ENCODE data around the gene DDX24.
A peak's percentile ranks its signal among the peaks of the same experiment; 100 is the strongest.

Gene DDX24

DNA sequence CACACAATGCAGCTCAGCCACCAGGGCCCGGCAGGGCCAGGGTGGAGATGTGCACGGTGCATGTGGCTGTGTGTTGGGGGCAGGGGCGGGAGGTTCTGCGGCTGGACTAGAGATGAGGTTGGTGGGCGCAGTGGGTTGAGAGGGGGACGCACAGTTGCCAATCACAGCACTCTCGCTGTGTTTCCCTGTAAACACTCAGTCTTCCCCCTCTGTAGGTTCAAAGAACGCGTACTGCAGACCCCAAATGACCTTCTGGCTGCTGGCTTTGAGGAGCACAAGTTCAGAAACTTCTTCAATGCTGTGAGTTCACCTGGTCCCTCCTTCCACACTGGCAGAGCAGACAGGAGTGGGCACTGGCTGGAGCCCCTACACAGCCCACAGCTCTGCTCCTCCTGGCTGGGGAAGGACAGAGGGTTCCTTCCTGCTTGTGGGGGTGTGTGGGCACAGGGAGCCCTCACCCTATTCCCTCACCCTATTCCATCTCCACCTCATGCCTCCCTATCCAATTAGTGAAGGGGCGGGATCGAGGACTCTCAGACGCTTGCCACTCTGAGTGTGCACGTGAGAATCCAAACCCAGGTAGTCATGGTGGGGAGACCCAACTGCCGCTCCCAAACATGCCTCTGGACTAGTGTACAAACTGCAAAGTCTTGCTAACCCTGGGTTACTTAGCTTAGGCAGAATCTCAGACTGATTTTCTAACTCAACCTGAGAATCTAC, 37.1 kb downstream of the DDX24 start:
- no peak for DNase-seq (ENCODE audit: low spot score in 2 of 2)
- peak overlapping the region; percentile 6 for H3K27ac Mint-ChIP-seq

GRCh38 chr14:94043111-94043755, 37.8 kb downstream of the DDX24 start:
- H3K36me3 Mint-ChIP-seq = peaks cover 10% of the 10 kb centered on the region
- peaks cover 2% of the 10 kb centered on the region for H3K4me1 Mint-ChIP-seq
- DNase-seq (ENCODE audit: low spot score in 2 of 2) = no peak
- no peaks in the 10 kb centered on the region for H3K27me3 Mint-ChIP-seq
- no peaks in the 10 kb centered on the region for H3K9me3 Mint-ChIP-seq
- H3K4me3 Mint-ChIP-seq = no peak overlapping the region
- no peak overlapping the region for H3K27ac Mint-ChIP-seq
- ATAC-seq (ENCODE audit: low read depth) = no peak

More for the DNA sequence above, 37.1 kb downstream of the DDX24 start:
- Mint-ChIP-seq H3K9me3 (no peaks in the 10 kb centered on the region), H3K27me3 (no peaks in the 10 kb centered on the region), H3K4me1 (peaks cover 2% of the 10 kb centered on the region), H3K36me3 (peaks cover 10% of the 10 kb centered on the region), H3K4me3 (no peak overlapping the region)
- peak; percentile 14 for ATAC-seq (ENCODE audit: low read depth)

GRCh38 chr14:94042433-94043091, 38.4 kb downstream of the DDX24 start:
- H3K27ac Mint-ChIP-seq = peak overlapping the region; percentile 15
- DNase-seq (ENCODE audit: low spot score in 2 of 2) = no peak
- no peak for ATAC-seq (ENCODE audit: low read depth)
- no peaks in the 10 kb centered on the region for H3K27me3 Mint-ChIP-seq
- no peaks in the 10 kb centered on the region for H3K9me3 Mint-ChIP-seq
- peaks cover 2% of the 10 kb centered on the region for H3K4me1 Mint-ChIP-seq
- no peak overlapping the region for H3K4me3 Mint-ChIP-seq
- peaks cover 5% of the 10 kb centered on the region for H3K36me3 Mint-ChIP-seq

- peak; percentile 7 for ATAC-seq (ENCODE audit: low read depth)
- H3K4me3 Mint-ChIP-seq = no peak overlapping the region
Measured at GRCh38 chr14:94041551-94042346, 39.3 kb downstream of the DDX24 start.

GRCh38 chr14:94040796-94041195, 40.2 kb downstream of the DDX24 start:
- H3K27me3 Mint-ChIP-seq = peaks cover 3% of the 10 kb centered on the region
- no peaks in the 10 kb centered on the region for H3K9me3 Mint-ChIP-seq
- H3K4me1 Mint-ChIP-seq = peaks cover 5% of the 10 kb centered on the region
- ATAC-seq (ENCODE audit: low read depth) = no peak
- no peak overlapping the region for H3K4me3 Mint-ChIP-seq
- H3K27ac Mint-ChIP-seq = no peak overlapping the region
- peaks cover 5% of the 10 kb centered on the region for H3K36me3 Mint-ChIP-seq
- DNase-seq (ENCODE audit: low spot score in 2 of 2) = no peak

More at GRCh38 chr14:94041551-94042346, 39.3 kb downstream of the DDX24 start:
- no peak for DNase-seq (ENCODE audit: low spot score in 2 of 2)
- peaks cover under 1% of the 10 kb centered on the region for H3K27me3 Mint-ChIP-seq
- H3K36me3 Mint-ChIP-seq = peaks cover 5% of the 10 kb centered on the region
- H3K27ac Mint-ChIP-seq = peak overlapping the region; percentile 15
- no peaks in the 10 kb centered on the region for H3K9me3 Mint-ChIP-seq
- peaks cover 3% of the 10 kb centered on the region for H3K4me1 Mint-ChIP-seq

- ATAC-seq (ENCODE audit: low read depth) (no peak), DNase-seq (ENCODE audit: low spot score in 2 of 2) (no peak)
- Mint-ChIP-seq H3K27me3 (peaks cover 3% of the 10 kb centered on the region), H3K36me3 (peaks cover 3% of the 10 kb centered on the region), H3K4me1 (peaks cover 5% of the 10 kb centered on the region), H3K27ac (no peak overlapping the region), H3K9me3 (no peaks in the 10 kb centered on the region), H3K4me3 (no peak overlapping the region)
Measured at GRCh38 chr14:94040247-94040646, 40.8 kb downstream of the DDX24 start.

DNA sequence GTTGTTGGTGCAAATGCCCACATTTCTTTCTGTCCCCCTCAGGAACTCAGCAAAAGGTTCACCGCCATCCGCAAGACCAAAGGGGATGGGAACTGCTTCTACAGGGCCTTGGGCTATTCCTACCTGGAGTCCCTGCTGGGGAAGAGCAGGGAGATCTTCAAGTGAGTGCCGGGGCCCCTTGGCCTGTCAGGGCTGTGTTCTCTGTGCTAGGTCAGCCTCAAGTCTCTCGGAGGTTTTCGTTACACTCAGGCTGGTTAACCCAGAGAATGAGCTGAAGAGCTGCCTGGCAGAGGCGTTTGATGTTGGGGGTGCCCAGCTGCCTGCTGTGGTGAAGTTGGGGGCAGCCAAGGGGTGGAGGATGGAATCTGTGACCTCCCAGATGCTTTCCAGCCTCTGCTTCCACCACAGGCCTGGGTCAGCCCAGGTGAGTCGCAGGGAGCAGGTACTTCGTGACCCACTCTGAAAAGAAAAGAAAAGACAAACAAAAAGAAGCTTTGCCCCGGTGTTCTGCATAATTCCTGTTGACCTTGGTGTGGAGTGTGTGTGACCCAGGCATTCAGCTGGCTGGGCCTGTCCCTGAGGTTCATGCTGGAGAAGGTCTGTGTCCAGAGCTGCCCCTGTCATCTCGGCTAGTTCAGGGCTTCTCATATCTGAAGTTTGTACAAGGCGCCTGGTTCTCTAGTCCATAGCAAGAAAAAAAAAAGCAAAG, 41.9 kb downstream of the DDX24 start:
- no peak for DNase-seq (ENCODE audit: low spot score in 2 of 2)
- no peaks in the 10 kb centered on the region for H3K36me3 Mint-ChIP-seq
- no peak overlapping the region for H3K4me3 Mint-ChIP-seq
- H3K9me3 Mint-ChIP-seq = no peaks in the 10 kb centered on the region
- H3K27me3 Mint-ChIP-seq = peaks cover 3% of the 10 kb centered on the region
- H3K4me1 Mint-ChIP-seq = peaks cover 5% of the 10 kb centered on the region
- ATAC-seq (ENCODE audit: low read depth) = no peak
- no peak overlapping the region for H3K27ac Mint-ChIP-seq

GRCh38 chr14:94038510-94038909, 42.5 kb downstream of the DDX24 start:
- DNase-seq (ENCODE audit: low spot score in 2 of 2) (no peak), ATAC-seq (ENCODE audit: low read depth) (no peak)
- H3K27me3 Mint-ChIP-seq = peaks cover 3% of the 10 kb centered on the region
- no peak overlapping the region for H3K27ac Mint-ChIP-seq
- H3K4me3 Mint-ChIP-seq = no peak overlapping the region
- no peaks in the 10 kb centered on the region for H3K36me3 Mint-ChIP-seq
- peaks cover 5% of the 10 kb centered on the region for H3K4me1 Mint-ChIP-seq
- H3K9me3 Mint-ChIP-seq = no peaks in the 10 kb centered on the region

DNA sequence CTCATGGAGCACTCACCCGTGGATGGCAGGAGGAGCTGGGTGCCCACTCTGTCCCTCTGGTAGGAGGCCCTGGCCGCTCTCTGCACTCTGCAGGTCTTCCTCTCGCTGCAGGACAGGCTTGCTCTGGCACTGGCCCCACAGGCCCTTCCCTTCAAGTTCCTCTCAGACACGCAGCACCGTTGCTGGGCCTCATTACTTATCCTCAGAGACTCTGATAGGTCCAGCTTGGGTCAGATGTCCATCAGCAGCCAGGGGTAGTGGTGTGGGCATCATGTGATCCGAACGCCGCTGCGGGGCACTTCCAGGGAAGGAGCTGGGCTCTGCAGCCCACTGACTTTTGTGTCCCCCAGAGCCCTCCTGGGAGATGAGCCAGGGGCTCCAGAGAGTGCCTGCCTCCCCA, 43.0 kb downstream of the DDX24 start:
- H3K9me3 Mint-ChIP-seq = no peaks in the 10 kb centered on the region
- H3K4me1 Mint-ChIP-seq = peaks cover 5% of the 10 kb centered on the region
- H3K27ac Mint-ChIP-seq = no peak overlapping the region
- DNase-seq (ENCODE audit: low spot score in 2 of 2) (no peak), ATAC-seq (ENCODE audit: low read depth) (no peak)
- H3K27me3 Mint-ChIP-seq = peaks cover 3% of the 10 kb centered on the region
- H3K36me3 Mint-ChIP-seq = no peaks in the 10 kb centered on the region
- H3K4me3 Mint-ChIP-seq = no peak overlapping the region

- H3K9me3 Mint-ChIP-seq = no peaks in the 10 kb centered on the region
- H3K27me3 Mint-ChIP-seq = peaks cover 3% of the 10 kb centered on the region
- H3K4me3 Mint-ChIP-seq = no peak overlapping the region
- H3K4me1 Mint-ChIP-seq = peaks cover 3% of the 10 kb centered on the region
- H3K36me3 Mint-ChIP-seq = no peaks in the 10 kb centered on the region
- DNase-seq (ENCODE audit: low spot score in 2 of 2) (peak; percentile 74 to 81), ATAC-seq (ENCODE audit: low read depth) (peak; percentile 97)
- H3K27ac Mint-ChIP-seq = no peak overlapping the region
Measured at GRCh38 chr14:94036313-94037167, 44.5 kb downstream of the DDX24 start.

- no peak overlapping the region for H3K27ac Mint-ChIP-seq
- no peaks in the 10 kb centered on the region for H3K36me3 Mint-ChIP-seq
- ATAC-seq (ENCODE audit: low read depth) = no peak
- no peak overlapping the region for H3K4me3 Mint-ChIP-seq
- no peaks in the 10 kb centered on the region for H3K9me3 Mint-ChIP-seq
- DNase-seq (ENCODE audit: low spot score in 2 of 2) = no peak
- H3K4me1 Mint-ChIP-seq = peaks cover 3% of the 10 kb centered on the region
- peaks cover 3% of the 10 kb centered on the region for H3K27me3 Mint-ChIP-seq
Measured at GRCh38 chr14:94034886-94035285, 46.1 kb downstream of the DDX24 start.

- Mint-ChIP-seq H3K27me3 (peaks cover 3% of the 10 kb centered on the region), H3K27ac (no peak overlapping the region), H3K36me3 (no peaks in the 10 kb centered on the region), H3K9me3 (no peaks in the 10 kb centered on the region), H3K4me3 (no peak overlapping the region), H3K4me1 (peaks cover 6% of the 10 kb centered on the region)
- DNase-seq (ENCODE audit: low spot score in 2 of 2) (no peak), ATAC-seq (ENCODE audit: low read depth) (no peak)
Measured at GRCh38 chr14:94031883-94032279, 49.1 kb downstream of the DDX24 start.
